Osteoblast (primary cell): Measurements from ENCODE around the gene NIT1. TPM values are rescaled to one million over a fixed set of nuclear protein-coding genes. Genes with fewer than 3 reads are reported as not detected.

Experiments used
- DNase-seq: peaks from one replicate; pipeline ENCODE4 v3.0.0; 2011; ENCODE audit warnings: low spot score, mixed read lengths; ENCODE audit not compliant: insufficient read length; ENCODE audit errors: missing footprints
- H2AFZ ChIP-seq: 2 replicates; pipeline ENCODE4 v1.6.0; 2011; ENCODE audit warnings: mild to moderate bottlenecking, low read length
- H3K27ac ChIP-seq: 2 replicates; pipeline ENCODE4 v1.5.1; 2011; ENCODE audit warnings: mild to moderate bottlenecking, low read depth, low read length, moderate library complexity
- H3K27me3 ChIP-seq: 2 replicates; pipeline ENCODE4 v1.6.0; 2012; ENCODE audit warnings: mild to moderate bottlenecking, control low read depth, inconsistent platforms, low read length, moderate library complexity; ENCODE audit not compliant: insufficient read depth
- H3K36me3 ChIP-seq: 2 replicates; pipeline ENCODE4 v1.5.1; 2011; ENCODE audit warnings: mild to moderate bottlenecking, low read length, control low read depth, moderate library complexity; ENCODE audit not compliant: insufficient read depth
- H3K4me1 ChIP-seq: 2 replicates; pipeline ENCODE4 v1.5.1; 2011; ENCODE audit warnings: mild to moderate bottlenecking, low read length, control low read depth, moderate library complexity; ENCODE audit not compliant: insufficient read depth
- H3K4me2 ChIP-seq: 2 replicates; pipeline ENCODE4 v1.6.0; 2011; ENCODE audit warnings: mild to moderate bottlenecking, low read length; ENCODE audit not compliant: insufficient read depth
- H3K4me3 ChIP-seq: fragments of 200-600 bp; sonication (generic); 3 replicates; pipeline ENCODE4 v1.5.1; 2012; ENCODE audit warnings: mild to moderate bottlenecking, low read length, inconsistent platforms; ENCODE audit not compliant: insufficient read depth
- H3K79me2 ChIP-seq: 2 replicates; pipeline ENCODE4 v1.6.0; 2012; ENCODE audit warnings: mild to moderate bottlenecking, low read length, control low read depth, inconsistent platforms; ENCODE audit not compliant: insufficient read depth
- H3K9me3 ChIP-seq: 2 replicates; pipeline ENCODE4 v1.5.1; 2011; ENCODE audit warnings: low read depth, low read length, control low read depth
- H4K20me1 ChIP-seq: 2 replicates; pipeline ENCODE4 v1.6.0; 2012; ENCODE audit warnings: mild to moderate bottlenecking, low read length, control low read depth; ENCODE audit not compliant: insufficient read depth
- CTCF ChIP-seq: IDR thresholded peaks from 2 replicates; pipeline ENCODE4 v1.5.1; 2011; ENCODE audit warnings: mild to moderate bottlenecking, low read depth, low read length, moderate library complexity; ENCODE audit errors: extremely low read depth
- total RNA-seq: library from RNA; depleted of rRNA; stranded (reverse); fragments of >200 nt; gene quantifications from 2 replicates; pipeline ENCODE4 v1.2.3, GENCODE V29; 2012

The NIT1 gene
- total RNA-seq, 1 donor, result 23.9 TPM

- Histone ChIP-seq H3K4me1 (peaks cover 18% of the 10 kb centered on the region), H3K36me3 (peaks cover 1% of the 10 kb centered on the region), H3K27me3 (no peaks in the 10 kb centered on the region), H3K4me2 (no peak overlapping the region), H4K20me1 (peaks cover 1% of the 10 kb centered on the region), H3K9me3 (no peaks in the 10 kb centered on the region), H3K79me2 (no peaks in the 10 kb centered on the region), H3K27ac (no peak overlapping the region), H3K4me3 (no peak overlapping the region), H2AFZ (no peak overlapping the region)
- peak; percentile 66 for DNase-seq
- TF ChIP-seq CTCF, result no peak
Observed at GRCh38 chr1:161094481-161094880, 23.4 kb upstream of the NIT1 start.

- H3K27ac ChIP-seq, result no peak overlapping the region
- H3K4me1 ChIP-seq, result peaks cover 18% of the 10 kb centered on the region
- DNase-seq, result no peak
- H4K20me1 ChIP-seq, result peaks cover 7% of the 10 kb centered on the region
- peaks cover 8% of the 10 kb centered on the region for H3K36me3 ChIP-seq
- H3K27me3 ChIP-seq, result no peaks in the 10 kb centered on the region
- no peak overlapping the region for H2AFZ ChIP-seq
- no peaks in the 10 kb centered on the region for H3K79me2 ChIP-seq
- no peak overlapping the region for H3K4me2 ChIP-seq
- no peak for TF ChIP-seq CTCF
- no peaks in the 10 kb centered on the region for H3K9me3 ChIP-seq
- H3K4me3 ChIP-seq, result no peak overlapping the region
Observed at GRCh38 chr1:161095230-161095629, 22.7 kb upstream of the NIT1 start.

- Histone ChIP-seq H3K9me3 (no peaks in the 10 kb centered on the region), H3K4me1 (peaks cover 22% of the 10 kb centered on the region), H3K27me3 (no peaks in the 10 kb centered on the region), H3K79me2 (no peaks in the 10 kb centered on the region), H3K4me3 (no peak overlapping the region), H3K4me2 (no peak overlapping the region), H4K20me1 (peaks cover 7% of the 10 kb centered on the region), H3K36me3 (peaks cover 15% of the 10 kb centered on the region), H3K27ac (no peak overlapping the region), H2AFZ (no peak overlapping the region)
- peak; percentile 78 for DNase-seq
- TF ChIP-seq CTCF, result no peak
Observed at GRCh38 chr1:161096015-161096414, 21.9 kb upstream of the NIT1 start.

GRCh38 chr1:161096530-161096929 lies 21.4 kb upstream of the NIT1 start:
- H3K36me3 ChIP-seq, result peaks cover 16% of the 10 kb centered on the region
- peaks cover 7% of the 10 kb centered on the region for H4K20me1 ChIP-seq
- no peaks in the 10 kb centered on the region for H3K79me2 ChIP-seq
- H3K4me3 ChIP-seq, result no peak overlapping the region
- DNase-seq, result peak; percentile 95
- peaks cover 22% of the 10 kb centered on the region for H3K4me1 ChIP-seq
- no peaks in the 10 kb centered on the region for H3K9me3 ChIP-seq
- no peak for TF ChIP-seq CTCF
- H3K27ac ChIP-seq, result no peak overlapping the region
- H3K27me3 ChIP-seq, result no peaks in the 10 kb centered on the region
- H3K4me2 ChIP-seq, result no peak overlapping the region
- no peak overlapping the region for H2AFZ ChIP-seq
